ENCODE results near the gene SYNE1.

GRCh38 chr6:152509916-152510315, 127.2 kb downstream of the SYNE1 start:
- TF ChIP-seq CTCF (IDR thresholded peaks at IDR 0.05) (no peak), POLR2AphosphoS5 (IDR thresholded peaks at IDR 0.05) (no peak)
